CD4-positive, alpha-beta T cell treated with Interleukin-1 beta for 1 hour (primary cell): ENCODE results near the gene PANK1.
"Not testable (repeated sequence)": the region's sequence is repeated elsewhere in the genome, so short reads cannot be mapped to it uniquely, and the experiment has no call there.

Experiments used
- DNase-seq, 2 donors: peaks; one replicate each; pipeline ENCODE4 v3.0.0-alpha.2; 2020 to 2022

Gene PANK1

GRCh38 chr10:89651916-89652573, 7.0 kb upstream of the PANK1 start:
- no peak for DNase-seq

- no peak for DNase-seq
These were observed 6.3 kb upstream of the PANK1 start for GRCh38 chr10:89651205-89651915.

- no peak for DNase-seq
These were observed 4.0 kb upstream of the PANK1 start for GRCh38 chr10:89649051-89649450.

GRCh38 chr10:89648074-89648473, 3.0 kb upstream of the PANK1 start:
- no peak for DNase-seq

- DNase-seq: no peak
These were observed 2.0 kb upstream of the PANK1 start for GRCh38 chr10:89646889-89647657.

- DNase-seq: no peak
These were observed 715 bp upstream of the PANK1 start for GRCh38 chr10:89645742-89646172.

GRCh38 chr10:89644691-89644966, 413 bp downstream of the PANK1 start:
- no peak for DNase-seq

GRCh38 chr10:89643812-89644690, 991 bp downstream of the PANK1 start:
- peak; percentile 80 to 82 for DNase-seq

- DNase-seq: no peak
These were observed 1.6 kb downstream of the PANK1 start for GRCh38 chr10:89643431-89643811.

GRCh38 chr10:89642193-89642592, 2.8 kb downstream of the PANK1 start:
- DNase-seq: no peak

GRCh38 chr10:89640241-89640640, 4.8 kb downstream of the PANK1 start:
- DNase-seq: no peak

- no peak for DNase-seq
These were observed 5.7 kb downstream of the PANK1 start for GRCh38 chr10:89639326-89639725.

- DNase-seq: peak in 1 of 2 donors; percentile 3
These were observed 7.9 kb downstream of the PANK1 start for GRCh38 chr10:89637113-89637512.

- no peak for DNase-seq
These were observed 10.4 kb downstream of the PANK1 start for GRCh38 chr10:89634637-89635036.

GRCh38 chr10:89633484-89633883, 11.6 kb downstream of the PANK1 start:
- DNase-seq: no peak

GRCh38 chr10:89632824-89633223, 12.2 kb downstream of the PANK1 start:
- no peak for DNase-seq

GRCh38 chr10:89627830-89628229, 17.2 kb downstream of the PANK1 start:
- DNase-seq: no peak

- DNase-seq: no peak
These were observed 19.8 kb downstream of the PANK1 start for GRCh38 chr10:89625041-89625765.

- no peak for DNase-seq
These were observed 21.0 kb downstream of the PANK1 start for GRCh38 chr10:89624020-89624419.

GRCh38 chr10:89622151-89622550, 22.9 kb downstream of the PANK1 start:
- DNase-seq: no peak

- DNase-seq: no peak
These were observed 23.6 kb downstream of the PANK1 start for GRCh38 chr10:89621438-89621837.

- DNase-seq: not testable (repeated sequence)
These were observed 24.7 kb downstream of the PANK1 start for GRCh38 chr10:89620296-89620695.
